Suppressor macrophage treated with lipopolysaccharide for 1 hour (primary cell): ENCODE measurements around the gene TRIO.
A peak's percentile ranks its signal among the peaks of the same experiment; 100 is the strongest.

ENCODE experiments used
- DNase-seq, 3 donors: peaks; one replicate each; pipeline ENCODE4 v3.0.0-alpha.2; 2020 to 2022

The TRIO gene

DNA sequence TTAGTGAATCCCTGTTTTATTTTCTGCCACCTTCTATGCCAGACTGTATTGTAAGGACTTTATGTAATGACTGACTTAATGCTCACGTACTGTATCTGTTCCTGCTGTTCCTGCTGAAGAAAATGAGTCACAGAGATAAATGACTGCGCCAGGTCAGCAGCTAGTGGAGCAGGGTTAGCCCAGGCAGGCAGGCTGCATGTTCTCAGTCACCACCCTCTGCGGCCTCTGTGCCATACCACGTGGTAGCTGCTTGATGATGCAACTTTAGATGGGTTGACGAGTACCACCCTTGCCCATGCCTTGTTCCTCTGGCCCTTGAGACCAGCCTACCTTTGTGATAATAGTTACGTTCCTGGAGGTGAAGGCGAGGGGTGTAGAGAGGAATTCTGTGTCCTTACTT lies 161.9 kb downstream of the TRIO start:
- peak; percentile 20 to 31 (median 24) for DNase-seq

- DNase-seq = no peak
Observed at GRCh38 chr5:14306329-14306815, 163.2 kb downstream of the TRIO start.

- no peak for DNase-seq
Observed at GRCh38 chr5:14308384-14309154, 165.4 kb downstream of the TRIO start.

GRCh38 chr5:14309199-14309598 lies 166.1 kb downstream of the TRIO start:
- DNase-seq = no peak

GRCh38 chr5:14309878-14310531 lies 166.9 kb downstream of the TRIO start:
- DNase-seq = no peak

GRCh38 chr5:14310901-14311300 lies 167.8 kb downstream of the TRIO start:
- DNase-seq = no peak

DNA sequence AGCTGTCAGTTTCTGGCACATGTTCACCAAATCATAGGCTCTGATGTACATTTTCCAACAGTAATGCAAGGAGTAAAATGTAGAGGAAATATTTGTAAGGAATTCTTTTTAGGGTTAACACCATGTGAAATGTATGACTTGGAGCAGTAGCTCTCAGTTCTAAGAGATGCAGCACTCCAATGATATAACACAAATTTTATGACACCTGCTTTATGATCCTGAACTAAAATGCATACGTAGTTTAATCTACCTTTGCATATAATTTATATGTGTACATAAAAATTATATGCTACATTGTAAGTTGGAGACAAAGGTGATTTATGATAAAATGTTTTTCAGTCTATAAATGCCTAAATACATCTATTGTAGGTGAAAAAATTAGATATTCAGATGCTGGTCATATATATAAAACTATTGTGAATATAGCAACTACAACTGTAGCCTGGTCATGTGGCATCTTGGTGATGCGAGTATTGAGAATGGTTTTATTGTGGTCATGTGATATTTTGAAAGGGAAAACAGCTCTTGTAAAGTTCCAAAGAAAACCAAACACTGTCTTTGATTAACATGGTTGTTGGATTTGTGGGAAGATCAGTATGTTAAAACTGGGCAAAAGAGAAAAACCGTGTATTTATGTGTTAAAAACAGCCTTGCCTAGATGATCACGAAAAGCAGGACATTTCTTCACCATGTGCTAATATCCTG lies 171.0 kb downstream of the TRIO start:
- no peak for DNase-seq

DNA sequence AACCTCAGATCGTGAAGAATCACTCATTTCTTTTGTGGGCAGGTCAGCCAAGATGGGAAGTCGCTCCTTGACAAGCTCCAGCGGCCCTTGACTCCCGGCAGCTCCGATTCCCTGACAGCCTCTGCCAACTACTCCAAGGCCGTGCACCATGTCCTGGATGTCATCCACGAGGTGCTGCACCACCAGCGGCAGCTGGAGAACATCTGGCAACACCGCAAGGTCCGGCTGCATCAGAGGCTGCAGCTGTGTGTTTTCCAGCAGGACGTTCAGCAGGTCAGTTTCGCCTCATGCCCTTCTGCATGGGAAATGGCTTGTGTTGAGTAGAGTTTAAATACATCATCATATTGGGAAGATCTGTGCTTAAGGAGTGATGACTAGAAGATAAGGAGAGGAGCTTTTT lies 173.3 kb downstream of the TRIO start:
- no peak for DNase-seq

DNA sequence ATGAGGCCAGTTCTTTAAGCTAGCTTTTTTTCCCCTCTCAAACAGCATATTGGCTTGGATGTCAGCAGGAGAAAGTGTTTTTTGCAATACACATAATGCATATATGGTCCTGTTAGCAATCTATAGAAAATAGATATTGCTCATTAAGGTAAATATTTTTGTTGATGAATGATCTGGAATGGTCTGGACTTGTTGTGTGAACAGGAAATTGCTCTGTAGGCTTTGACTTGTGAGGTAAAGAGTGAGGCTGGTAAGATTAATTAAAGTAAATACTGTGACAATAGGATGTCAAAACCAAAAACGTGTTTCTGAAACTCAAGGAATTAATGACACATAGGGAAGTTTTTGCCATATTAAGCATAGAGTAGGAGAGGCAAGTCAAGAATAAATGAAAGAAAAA lies 176.0 kb downstream of the TRIO start:
- DNase-seq = no peak

- DNase-seq = peak in 1 of 3 donors; percentile 19
Observed at GRCh38 chr5:14321936-14322335, 178.8 kb downstream of the TRIO start.

GRCh38 chr5:14322437-14323187 lies 179.5 kb downstream of the TRIO start:
- no peak for DNase-seq

- DNase-seq = no peak
Observed at GRCh38 chr5:14323466-14323865, 180.3 kb downstream of the TRIO start.

GRCh38 chr5:14325369-14325768 lies 182.2 kb downstream of the TRIO start:
- DNase-seq = no peak

DNA sequence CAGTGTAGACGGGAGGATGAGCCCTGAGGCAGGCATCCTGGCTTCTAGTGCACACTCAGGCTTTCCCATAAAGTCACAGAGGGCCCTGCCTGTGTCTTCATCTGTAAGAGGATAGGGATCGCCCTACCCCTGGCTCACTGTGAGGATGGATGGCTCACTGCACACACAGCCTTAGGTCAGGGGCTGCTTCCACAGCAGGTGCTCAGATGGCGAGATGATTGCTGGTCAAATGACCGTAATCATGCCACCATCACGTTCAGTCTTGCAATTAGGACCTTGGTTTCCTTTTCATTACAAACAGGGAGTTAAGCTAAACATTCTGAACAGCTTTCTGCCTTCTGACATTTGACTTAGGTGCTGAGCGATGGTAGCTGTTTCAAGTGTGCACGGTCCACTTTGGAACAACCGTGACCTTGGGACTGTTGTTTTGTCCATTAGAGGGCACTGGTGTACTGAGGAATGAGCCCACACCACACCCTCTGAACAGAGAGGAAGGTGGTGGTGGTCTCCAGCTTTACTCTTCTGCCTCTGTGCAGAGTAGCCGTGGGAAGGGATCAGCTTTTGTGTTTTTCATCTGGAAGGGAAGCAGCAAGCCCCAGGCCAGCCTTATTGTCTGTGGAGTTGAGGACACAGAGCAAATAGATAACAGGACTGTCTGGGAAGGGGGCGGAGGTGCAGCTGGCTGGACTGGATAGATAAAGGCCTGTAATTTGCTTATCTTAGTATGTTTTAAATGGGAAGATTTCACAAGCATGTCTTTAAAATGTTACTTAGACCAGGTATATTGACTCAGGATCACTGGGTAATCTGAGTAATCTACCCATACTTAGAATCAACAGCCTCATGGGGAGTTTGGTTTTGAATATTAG lies 183.1 kb downstream of the TRIO start:
- peak in 2 of 3 donors; percentile 17 to 21 for DNase-seq

- DNase-seq = no peak
Observed at GRCh38 chr5:14327624-14328023, 184.5 kb downstream of the TRIO start.

- DNase-seq = no peak
Observed at GRCh38 chr5:14328144-14328543, 185.0 kb downstream of the TRIO start.

DNA sequence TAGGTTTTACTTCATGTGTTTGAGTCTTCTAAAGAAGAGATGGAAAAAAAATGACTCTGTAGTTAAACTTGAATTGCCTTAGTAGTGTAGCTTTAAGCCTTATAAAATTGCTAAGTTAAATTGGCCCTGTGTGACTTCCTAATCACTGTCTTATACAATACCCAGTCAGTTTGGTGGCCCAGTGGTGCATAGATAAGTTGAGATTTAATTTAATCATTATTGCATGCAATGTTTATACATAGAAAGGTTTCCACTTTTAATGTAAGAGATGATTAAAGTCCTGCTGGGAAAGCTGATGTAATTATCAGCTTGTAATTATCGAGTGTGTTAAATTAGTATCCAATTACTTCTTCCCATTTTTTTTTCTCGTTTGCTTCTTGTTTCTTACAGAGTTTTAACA lies 187.1 kb downstream of the TRIO start:
- DNase-seq = no peak

DNA sequence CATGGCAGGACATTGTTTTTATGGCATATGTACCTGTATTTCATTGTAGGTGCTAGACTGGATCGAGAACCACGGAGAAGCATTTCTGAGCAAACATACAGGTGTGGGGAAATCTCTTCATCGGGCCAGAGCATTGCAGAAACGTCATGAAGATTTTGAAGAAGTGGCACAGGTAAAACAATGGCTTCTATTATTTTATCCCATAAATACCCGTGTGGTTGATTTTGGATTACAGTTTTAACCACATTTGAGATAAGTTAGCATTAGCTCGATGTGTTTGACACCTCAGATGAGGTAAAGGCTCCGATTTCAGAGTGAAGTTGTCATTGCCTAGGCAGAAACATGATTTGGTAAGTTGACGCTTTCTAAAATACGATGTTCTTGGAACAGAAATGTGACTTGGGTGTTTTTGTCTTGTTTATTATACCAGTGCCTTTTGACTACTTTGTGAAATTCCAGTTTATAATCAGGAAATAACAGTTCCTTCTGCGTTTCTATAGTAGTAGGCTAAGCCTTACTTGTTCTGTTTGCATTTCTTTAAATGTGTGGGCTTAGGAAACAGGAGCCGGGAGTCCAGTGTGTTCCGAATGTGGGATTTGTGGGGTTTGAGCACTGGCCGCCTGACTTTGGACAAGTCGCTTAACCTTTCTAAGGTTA lies 187.7 kb downstream of the TRIO start:
- peak in 1 of 3 donors; percentile 17 for DNase-seq

- DNase-seq = peak; percentile 30 to 62 (median 52)
Observed at GRCh38 chr5:14331386-14331781, 188.2 kb downstream of the TRIO start.

DNA sequence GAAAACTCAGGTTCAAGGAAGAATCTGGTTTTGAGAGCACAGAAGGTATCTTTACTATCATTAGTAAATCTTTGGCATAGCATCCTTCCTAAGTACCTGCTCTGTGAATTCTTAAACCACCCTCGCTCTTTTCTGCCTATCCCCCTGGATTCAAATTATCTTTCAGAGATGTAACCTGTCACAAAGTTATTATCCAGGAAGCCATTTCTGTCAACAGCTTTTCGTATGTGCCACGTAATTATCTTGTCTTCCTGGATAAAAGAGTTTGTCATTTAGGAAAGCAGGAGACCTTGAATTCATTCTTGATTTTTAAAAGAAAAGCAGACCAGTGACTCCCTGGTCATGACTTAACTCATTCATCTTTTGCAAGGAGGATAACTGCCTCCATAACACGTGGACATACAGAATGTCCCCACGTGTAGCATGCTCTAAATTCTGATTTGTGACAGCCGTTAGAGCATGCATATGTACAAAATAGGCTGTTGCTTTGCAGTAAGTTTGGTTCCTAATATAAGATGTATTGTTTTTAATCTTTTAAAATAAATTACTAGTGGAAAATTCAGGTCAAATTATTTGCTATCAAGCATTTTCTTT lies 189.0 kb downstream of the TRIO start:
- no peak for DNase-seq

DNA sequence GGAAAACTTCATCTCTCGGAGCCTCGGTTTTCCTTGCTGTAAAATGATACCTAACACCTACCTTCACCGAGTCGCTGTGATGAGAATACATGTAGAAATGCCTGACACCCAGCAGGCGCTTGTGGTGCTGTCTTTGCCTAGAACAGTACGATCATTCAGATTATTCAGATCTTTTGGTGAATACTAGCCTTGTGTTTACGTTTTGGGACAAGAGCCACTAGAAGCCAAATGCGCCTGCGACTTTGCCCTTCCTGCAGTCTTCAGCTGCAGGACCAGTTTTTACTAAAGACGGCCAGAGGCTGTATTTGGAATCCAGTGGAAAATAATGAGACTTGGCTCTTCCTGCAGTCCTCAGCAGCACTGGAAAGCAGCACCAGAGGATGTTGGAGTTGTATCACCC lies 189.6 kb downstream of the TRIO start:
- DNase-seq = no peak
